HL-60 (cell line): ENCODE measurements around the gene SMG6.

Source experiments
- DNase-seq, 2 experiments: peaks; one replicate each; pipeline ENCODE4 v3.0.0-alpha.2; 2010 to 2020; ENCODE audit warnings: low read depth in 1 of 2, low spot score in 1 of 2
- H3K27ac ChIP-seq: fragments of 250-450 bp; sonication (Bioruptor Pico); replicated peaks from 2 replicates; pipeline ENCODE4 v1.5.1; 2020; ENCODE audit warnings: mild to moderate bottlenecking, moderate library complexity
- H3K27me3 ChIP-seq: fragments of 250-450 bp; sonication (Bioruptor Pico); 2 replicates; pipeline ENCODE4 v1.5.1; 2021; ENCODE audit warnings: mild to moderate bottlenecking, moderate library complexity; ENCODE audit not compliant: insufficient read depth, poor library complexity, severe bottlenecking
- H3K4me3 ChIP-seq: replicated peaks from 2 replicates; pipeline ENCODE4 v1.5.1; 2011; ENCODE audit warnings: mild to moderate bottlenecking, control low read depth, low read length; ENCODE audit not compliant: insufficient read depth
- CTCF ChIP-seq: IDR thresholded peaks from one replicate; pipeline ENCODE4 v1.5.1; 2011; ENCODE audit warnings: low read length, control low read depth, inconsistent platforms; ENCODE audit not compliant: insufficient read depth
- GABPA ChIP-seq: IDR thresholded peaks from 2 replicates; pipeline ENCODE4 v1.6.1; 2012; ENCODE audit warnings: low read depth
- POLR2AphosphoS5 ChIP-seq: IDR thresholded peaks from 2 replicates; pipeline ENCODE4 v1.6.1; 2012; ENCODE audit warnings: low read depth
- REST ChIP-seq: IDR thresholded peaks from 2 replicates; pipeline ENCODE4 v1.6.1; 2012; ENCODE audit warnings: low read depth; ENCODE audit not compliant: insufficient replicate concordance
- SPI1 ChIP-seq: IDR thresholded peaks from 2 replicates; pipeline ENCODE4 v1.6.1; 2012; ENCODE audit warnings: low read depth, mild to moderate bottlenecking, borderline replicate concordance

The SMG6 gene

GRCh38 chr17:2151358-2152033, 152.1 kb downstream of the SMG6 start:
- Histone ChIP-seq H3K27ac (no peak overlapping the region), H3K4me3 (no peak overlapping the region), H3K27me3 (no peaks in the 10 kb centered on the region)
- TF ChIP-seq SPI1: no peak
- TF ChIP-seq CTCF: no peak
- TF ChIP-seq POLR2AphosphoS5: no peak
- TF ChIP-seq GABPA: no peak
- no peak for TF ChIP-seq REST
- no peak for DNase-seq

- no peak for DNase-seq
- Histone ChIP-seq H3K4me3 (no peak overlapping the region), H3K27ac (no peak overlapping the region), H3K27me3 (no peaks in the 10 kb centered on the region)
- TF ChIP-seq SPI1 (no peak), GABPA (no peak), CTCF (no peak), POLR2AphosphoS5 (no peak), REST (no peak)
Observed at GRCh38 chr17:2150806-2151205, 152.8 kb downstream of the SMG6 start.

GRCh38 chr17:2149934-2150333, 153.7 kb downstream of the SMG6 start:
- DNase-seq: no peak
- Histone ChIP-seq H3K4me3 (no peak overlapping the region), H3K27me3 (no peaks in the 10 kb centered on the region), H3K27ac (no peak overlapping the region)
- TF ChIP-seq CTCF (no peak), GABPA (no peak), SPI1 (no peak), REST (no peak), POLR2AphosphoS5 (no peak)
